ENCODE measurements around the gene NDUFV1.

The NDUFV1 gene

DNA sequence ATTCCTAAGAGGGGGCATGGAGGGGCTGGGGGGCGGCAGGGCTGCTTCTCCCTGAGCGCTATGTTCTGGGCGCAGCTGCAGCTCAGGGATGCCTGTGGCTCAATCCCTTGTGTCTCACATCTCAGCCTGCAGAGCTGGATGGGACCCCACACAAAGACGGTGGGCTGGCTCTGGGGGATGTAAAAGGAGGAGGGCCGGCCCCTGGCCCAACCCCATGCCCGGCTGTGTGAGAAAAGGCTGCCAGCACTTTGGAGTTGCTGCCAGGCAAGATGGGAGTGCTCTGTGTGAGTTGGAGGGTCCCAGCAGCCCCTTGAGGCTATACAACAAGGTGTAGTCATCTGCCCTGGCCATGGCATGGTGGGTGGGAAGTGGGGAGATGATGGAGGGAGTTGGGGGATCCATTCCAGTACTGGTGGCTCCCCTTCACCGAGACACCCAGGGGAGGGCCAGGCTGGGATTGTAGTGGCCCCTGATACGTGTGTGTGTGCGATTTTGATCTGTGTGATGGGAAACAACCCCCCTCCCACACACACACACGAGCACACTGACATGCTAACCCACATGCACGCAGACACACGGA, 34.1 kb downstream of the NDUFV1 start:
- Histone ChIP-seq H3K4me3 (replicated peaks; ENCODE audit: low read depth, low read length) (no peak overlapping the region), H3K36me3 (ENCODE audit: control insufficient read depth, insufficient read depth, low read length) (no peaks in the 10 kb centered on the region), H3K27me3 (replicated peaks; ENCODE audit: control insufficient read depth, insufficient read depth, low read length) (no peaks in the 10 kb centered on the region; the same call in 1 of the 2 replicates)
- DNase-seq (ENCODE audit: extremely low read depth, insufficient read length): peak; percentile 7
- TF ChIP-seq, protein P1, sequence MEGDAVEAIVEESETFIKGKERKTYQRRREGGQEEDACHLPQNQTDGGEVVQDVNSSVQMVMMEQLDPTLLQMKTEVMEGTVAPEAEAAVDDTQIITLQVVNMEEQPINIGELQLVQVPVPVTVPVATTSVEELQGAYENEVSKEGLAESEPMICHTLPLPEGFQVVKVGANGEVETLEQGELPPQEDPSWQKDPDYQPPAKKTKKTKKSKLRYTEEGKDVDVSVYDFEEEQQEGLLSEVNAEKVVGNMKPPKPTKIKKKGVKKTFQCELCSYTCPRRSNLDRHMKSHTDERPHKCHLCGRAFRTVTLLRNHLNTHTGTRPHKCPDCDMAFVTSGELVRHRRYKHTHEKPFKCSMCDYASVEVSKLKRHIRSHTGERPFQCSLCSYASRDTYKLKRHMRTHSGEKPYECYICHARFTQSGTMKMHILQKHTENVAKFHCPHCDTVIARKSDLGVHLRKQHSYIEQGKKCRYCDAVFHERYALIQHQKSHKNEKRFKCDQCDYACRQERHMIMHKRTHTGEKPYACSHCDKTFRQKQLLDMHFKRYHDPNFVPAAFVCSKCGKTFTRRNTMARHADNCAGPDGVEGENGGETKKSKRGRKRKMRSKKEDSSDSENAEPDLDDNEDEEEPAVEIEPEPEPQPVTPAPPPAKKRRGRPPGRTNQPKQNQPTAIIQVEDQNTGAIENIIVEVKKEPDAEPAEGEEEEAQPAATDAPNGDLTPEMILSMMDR (IDR thresholded peaks at IDR 0.05; ENCODE audit: insufficient read depth, low read length, poor library complexity, severe bottlenecking): no peak

DNA sequence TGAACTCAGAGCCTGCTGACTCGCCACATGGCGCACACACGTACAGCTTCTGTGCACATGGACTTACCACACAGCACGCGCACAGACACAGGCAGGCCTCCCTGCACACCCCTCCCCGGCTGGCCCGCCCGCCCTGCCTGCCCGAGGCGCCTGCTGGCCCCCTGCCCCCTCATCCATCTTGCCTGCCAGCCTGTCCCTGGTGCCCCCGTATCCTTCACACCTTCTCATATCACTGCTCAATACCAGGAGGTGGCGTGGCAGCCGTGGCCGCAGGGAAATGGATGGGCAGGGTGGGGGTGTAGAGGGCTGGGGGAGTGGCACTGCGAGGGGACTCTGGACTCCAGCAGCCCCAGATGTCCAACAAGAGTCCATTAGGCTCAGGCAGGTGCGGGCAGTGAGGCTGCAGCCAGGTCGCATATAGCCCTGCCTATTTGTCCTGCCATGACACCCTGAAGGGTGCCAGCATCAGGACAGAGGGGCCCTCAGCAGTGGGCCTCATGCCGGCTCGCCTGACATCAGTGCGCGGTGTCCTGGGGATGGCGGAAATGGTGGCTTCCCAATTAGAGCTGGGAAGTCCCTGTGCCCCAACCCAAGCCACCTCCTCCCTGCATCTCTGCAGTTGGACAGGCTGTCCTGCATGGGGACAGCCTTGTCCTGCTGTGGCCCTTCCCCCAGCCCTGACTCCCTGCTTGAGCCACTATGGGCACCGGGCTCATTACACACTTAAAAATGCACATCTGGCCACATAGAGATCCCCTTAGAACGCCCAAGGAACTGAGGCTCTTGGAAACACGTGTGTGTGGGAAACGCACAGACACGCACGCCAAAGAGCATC, 34.8 kb downstream of the NDUFV1 start:
- Histone ChIP-seq H3K27me3 (replicated peaks; ENCODE audit: control insufficient read depth, insufficient read depth, low read length) (no peaks in the 10 kb centered on the region; the same call in 1 of the 2 replicates), H3K4me3 (replicated peaks; ENCODE audit: low read depth, low read length) (no peak overlapping the region), H3K36me3 (ENCODE audit: control insufficient read depth, insufficient read depth, low read length) (no peaks in the 10 kb centered on the region)
- TF ChIP-seq, protein P1 (IDR thresholded peaks at IDR 0.05; ENCODE audit: insufficient read depth, low read length, poor library complexity, severe bottlenecking): no peak
- DNase-seq (ENCODE audit: extremely low read depth, insufficient read length): peak; percentile 6

DNA sequence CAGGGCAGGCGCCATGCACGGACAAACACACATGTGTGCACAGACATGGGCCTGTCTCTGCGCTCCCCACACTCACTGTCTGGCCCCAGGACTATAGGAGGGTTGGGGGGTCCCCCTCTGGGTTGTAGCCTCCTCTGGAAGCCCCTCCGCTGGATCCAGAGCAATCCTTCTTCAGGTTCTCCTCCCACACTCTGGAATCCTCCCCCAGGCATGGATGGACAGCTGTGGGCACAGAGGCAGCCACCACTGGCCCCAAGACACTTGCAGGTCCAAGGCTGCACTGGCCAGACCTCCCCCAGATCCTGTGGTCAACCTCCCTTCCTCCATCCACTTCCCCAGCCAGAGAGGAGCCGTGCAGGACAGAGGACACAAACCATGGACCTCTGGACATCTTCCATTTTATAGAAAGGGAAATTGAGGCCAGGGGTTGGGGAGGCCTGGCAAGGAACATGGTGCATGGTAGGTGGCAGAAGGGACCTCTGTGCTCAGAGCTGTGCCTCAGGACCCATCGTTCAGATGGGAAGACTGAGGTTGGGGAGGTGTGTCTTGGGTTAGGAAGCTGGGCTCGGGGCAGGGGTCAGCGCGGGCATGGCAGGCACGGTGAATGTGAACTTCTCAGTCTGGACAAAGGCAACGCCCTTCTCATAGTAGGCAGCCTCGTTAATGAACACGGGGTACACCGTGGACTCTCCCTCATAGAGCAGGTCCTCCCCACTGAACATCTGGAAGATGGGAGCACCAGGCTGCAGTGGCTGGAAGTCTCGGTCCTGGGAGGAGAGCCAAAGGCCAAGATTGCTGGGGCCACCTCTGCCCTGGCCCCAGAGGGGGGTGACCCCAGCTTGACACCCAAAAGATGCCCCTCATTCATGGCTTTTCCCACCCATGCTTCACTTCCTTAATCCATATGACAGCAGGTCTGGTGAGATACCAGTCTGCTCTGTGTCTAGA, 35.7 kb downstream of the NDUFV1 start:
- Histone ChIP-seq H3K36me3 (ENCODE audit: control insufficient read depth, insufficient read depth, low read length) (no peaks in the 10 kb centered on the region), H3K27me3 (replicated peaks; ENCODE audit: control insufficient read depth, insufficient read depth, low read length) (no peaks in the 10 kb centered on the region; the same call in 1 of the 2 replicates), H3K4me3 (replicated peaks; ENCODE audit: low read depth, low read length) (no peak overlapping the region)
- peak; percentile 3 for DNase-seq (ENCODE audit: extremely low read depth, insufficient read length)
- TF ChIP-seq, protein P1 (IDR thresholded peaks at IDR 0.05; ENCODE audit: insufficient read depth, low read length, poor library complexity, severe bottlenecking): no peak

DNA sequence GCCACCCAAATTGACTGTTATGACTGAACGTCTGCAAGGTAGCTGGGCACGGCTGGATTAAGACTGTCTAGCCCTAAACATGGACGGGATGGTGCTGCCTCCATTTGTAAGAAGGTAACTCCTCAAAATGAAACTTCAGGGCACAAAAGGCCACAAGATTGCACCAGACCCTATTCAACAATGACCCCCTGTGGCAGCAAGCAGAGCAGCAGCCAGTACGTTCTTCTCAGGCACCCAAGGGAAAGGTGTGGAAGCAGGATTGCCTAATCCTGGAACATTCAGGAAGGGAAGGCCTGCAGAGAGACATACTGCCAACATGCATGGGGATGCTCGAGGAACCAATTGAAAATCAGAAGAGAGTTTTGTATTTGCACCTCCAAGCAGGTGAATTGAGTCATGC, 37.3 kb downstream of the NDUFV1 start:
- Histone ChIP-seq H3K27me3 (replicated peaks; ENCODE audit: control insufficient read depth, insufficient read depth, low read length) (no peaks in the 10 kb centered on the region; the same call in 1 of the 2 replicates), H3K4me3 (replicated peaks; ENCODE audit: low read depth, low read length) (no peak overlapping the region), H3K36me3 (ENCODE audit: control insufficient read depth, insufficient read depth, low read length) (no peaks in the 10 kb centered on the region)
- DNase-seq (ENCODE audit: extremely low read depth, insufficient read length): no peak
- TF ChIP-seq, protein P1 (IDR thresholded peaks at IDR 0.05; ENCODE audit: insufficient read depth, low read length, poor library complexity, severe bottlenecking): peak; percentile 29
